H1 (cell line): ENCODE results near the gene NUDT3. TPM values are rescaled to one million over a fixed set of nuclear protein-coding genes. Genes with fewer than 3 reads are reported as not detected.

ENCODE experiments used
- ASH2L ChIP-seq: fragments of 200-600, 300-600 bp; sonication (generic); IDR thresholded peaks from one replicate; pipeline ENCODE4 v1.7.1; 2017; ENCODE audit warnings: low read length
- ATF2 ChIP-seq: IDR thresholded peaks from 2 replicates; pipeline ENCODE4 v1.6.1; 2012; ENCODE audit warnings: low read length, inconsistent platforms
- CEBPB ChIP-seq: IDR thresholded peaks from 2 replicates; pipeline ENCODE4 v1.6.1; 2012; ENCODE audit warnings: low read depth, low read length
- EGR1 ChIP-seq: IDR thresholded peaks from 2 replicates; pipeline ENCODE4 v1.6.1; 2011; ENCODE audit warnings: low read depth, low read length, borderline replicate concordance
- EP300 ChIP-seq, 2 experiments: IDR thresholded peaks; 1 replicate in 1 of 2; 2 replicates in 1 of 2; pipeline ENCODE4 v1.6.1; 2011 to 2012; ENCODE audit warnings: low read depth in 2 of 2, low read length in 2 of 2, mild to moderate bottlenecking in 2 of 2, borderline replicate concordance in 1 of 2, inconsistent platforms in 1 of 2, moderate library complexity in 1 of 2
- GABPA ChIP-seq: IDR thresholded peaks from 2 replicates; pipeline ENCODE4 v1.6.1; 2011; ENCODE audit warnings: mild to moderate bottlenecking, low read length, moderate library complexity, borderline replicate concordance; ENCODE audit not compliant: insufficient read depth
- HDAC6 ChIP-seq: IDR thresholded peaks from one replicate; pipeline ENCODE4 v1.7.1; 2012; ENCODE audit warnings: low read depth, mild to moderate bottlenecking, inconsistent platforms, low read length, moderate library complexity
- KDM1A ChIP-seq: fragments of 200-600, 300-600 bp; sonication (generic); IDR thresholded peaks from 2 replicates; pipeline ENCODE4 v1.7.1; 2016; ENCODE audit warnings: mild to moderate bottlenecking, low read length, borderline replicate concordance
- KDM5A ChIP-seq: fragments of 200-600 bp; IDR thresholded peaks from 2 replicates; pipeline ENCODE4 v1.7.1; 2012; ENCODE audit warnings: mild to moderate bottlenecking, low read length, inconsistent platforms, mixed read lengths
- MAFK ChIP-seq: IDR thresholded peaks from 2 replicates; pipeline ENCODE4 v1.6.1; 2012; ENCODE audit warnings: low read depth, mild to moderate bottlenecking, improper control_type of control experiment, low read length
- POU5F1 ChIP-seq: IDR thresholded peaks from 2 replicates; pipeline ENCODE4 v1.6.1; 2011; ENCODE audit warnings: low read depth, mild to moderate bottlenecking, low read length, moderate library complexity
- RAD21 ChIP-seq, 2 experiments: IDR thresholded peaks in 1 of 2; conservative IDR thresholded peaks in 1 of 2; 2 replicates each; pipeline ENCODE4 v1.6.1; 2011; ENCODE audit warnings: low read depth in 2 of 2, low read length in 2 of 2, improper control_type of control experiment in 1 of 2, inconsistent platforms in 1 of 2, mild to moderate bottlenecking in 1 of 2, moderate library complexity in 1 of 2
- RBBP5 ChIP-seq: IDR thresholded peaks from 2 replicates; pipeline ENCODE4 v1.7.1; 2012; ENCODE audit warnings: low read depth, mild to moderate bottlenecking, inconsistent platforms, low read length, moderate library complexity, borderline replicate concordance
- RFX5 ChIP-seq: IDR thresholded peaks from 2 replicates; pipeline ENCODE4 v1.6.1; 2011; ENCODE audit warnings: low read depth, low read length, improper control_type of control experiment, borderline replicate concordance
- RXRA ChIP-seq: IDR thresholded peaks from 2 replicates; pipeline ENCODE4 v1.6.1; 2011; ENCODE audit warnings: low read depth, mild to moderate bottlenecking, low read length, moderate library complexity; ENCODE audit not compliant: insufficient read depth
- SAP30 ChIP-seq: fragments of 300-600 bp; sonication (generic); IDR thresholded peaks from 2 replicates; pipeline ENCODE4 v1.7.1; 2012; ENCODE audit warnings: low read length, moderate library complexity, mild to moderate bottlenecking, inconsistent platforms; ENCODE audit not compliant: insufficient read depth, insufficient replicate concordance
- SIX5 ChIP-seq: IDR thresholded peaks from 2 replicates; pipeline ENCODE4 v1.6.1; 2011; ENCODE audit warnings: mild to moderate bottlenecking, low read depth, low read length
- SP4 ChIP-seq: IDR thresholded peaks from 2 replicates; pipeline ENCODE4 v1.6.1; 2012; ENCODE audit warnings: low read length, inconsistent platforms
- SUZ12 ChIP-seq: fragments of 200-600 bp; sonication (generic); IDR thresholded peaks from 2 replicates; pipeline ENCODE4 v1.6.1; 2012; ENCODE audit warnings: mild to moderate bottlenecking, inconsistent platforms, low read length, moderate library complexity, mixed read lengths
- YY1 ChIP-seq: IDR thresholded peaks from 2 replicates; pipeline ENCODE4 v1.6.1; 2011; ENCODE audit warnings: low read depth, mild to moderate bottlenecking, low read length
- polyA plus RNA-seq, 7 experiments: library from polyadenylated mRNA; depleted of rRNA in 3 of 7; stranded (reverse) in 5 of 7; unstranded in 2 of 7; fragments of >200 nt in 5 of 7; fragments of 200-250 nt in 2 of 7; gene quantifications; 1 replicate in 5 of 7; 2 replicates in 1 of 7; 4 replicates in 1 of 7; pipeline versions ENCODE4 v1.2.1 to v1.2.3, GENCODE V29; 2011 to 2013; ENCODE audit warnings: missing spikeins in 2 of 7, mixed read lengths in 2 of 7
- total RNA-seq: library from RNA; stranded (reverse); fragmentation: NEBNext Ultra II Directional; extraction: Animal tissue kit (Norgen Biotek cat#: 25700); gene quantifications from 2 replicates; pipeline ENCODE4 v1.2.1, GENCODE V29; 2021
- TF ChIP-seq, protein P1 (sequence below): IDR thresholded peaks from 2 replicates; pipeline ENCODE4 v1.6.1; 2012; ENCODE audit warnings: inconsistent platforms

NUDT3 gene
- total and polyA plus RNA-seq, 2 of the 8 experiments (the other 6 are each of a cell fraction or from before 2014, with no cell fraction given), result 14.1 to 36.9 TPM

- no peak; the same call in 1 of the 2 replicates for TF ChIP-seq ATF2
- no peak for TF ChIP-seq RXRA
- TF ChIP-seq, protein P1, sequence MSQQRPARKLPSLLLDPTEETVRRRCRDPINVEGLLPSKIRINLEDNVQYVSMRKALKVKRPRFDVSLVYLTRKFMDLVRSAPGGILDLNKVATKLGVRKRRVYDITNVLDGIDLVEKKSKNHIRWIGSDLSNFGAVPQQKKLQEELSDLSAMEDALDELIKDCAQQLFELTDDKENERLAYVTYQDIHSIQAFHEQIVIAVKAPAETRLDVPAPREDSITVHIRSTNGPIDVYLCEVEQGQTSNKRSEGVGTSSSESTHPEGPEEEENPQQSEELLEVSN, result no peak
- TF ChIP-seq RAD21 (IDR thresholded peaks at IDR 0.05 in 1 of 2, conservative IDR thresholded peaks at IDR 0.05 in 1 of 2; ENCODE audit: low read depth in 2 of 2, low read length in 2 of 2), result 0 out of 4 replicates have a peak, but pooled peaks have one; percentile 3 to 16
- TF ChIP-seq SUZ12, result no peak
- no peak for TF ChIP-seq EP300 (IDR thresholded peaks at IDR 0.05; ENCODE audit: borderline replicate concordance in 1 of 2, low read depth in 2 of 2, low read length in 2 of 2)
- no peak for TF ChIP-seq MAFK
- no peak for TF ChIP-seq SIX5
- TF ChIP-seq GABPA, result no peak
- no peak for TF ChIP-seq KDM5A
- TF ChIP-seq RBBP5, result no peak
- peak; percentile 35 for TF ChIP-seq ASH2L
- no peak for TF ChIP-seq CEBPB
- no peak for TF ChIP-seq HDAC6
- TF ChIP-seq RFX5, result no peak
- TF ChIP-seq SP4, result 0 out of 2 replicates have a peak, but pooled peaks have one; percentile 37
- TF ChIP-seq EGR1, result no peak
- TF ChIP-seq YY1, result no peak
- TF ChIP-seq POU5F1, result no peak
- TF ChIP-seq KDM1A, result no peak
- TF ChIP-seq SAP30, result no peak
Measured at GRCh38 chr6:34425498-34426410, 33.3 kb upstream of the NUDT3 start, which contains the start of gene RPS10 (continued).
